Measurements from ENCODE around the gene ZNF579. TPM values are rescaled to one million over a fixed set of nuclear protein-coding genes. Genes with fewer than 3 reads are reported as not detected.

Gene ZNF579
- total RNA-seq, 2 experiments from 2014 or later = 6.7 to 7.1 TPM

DNA sequence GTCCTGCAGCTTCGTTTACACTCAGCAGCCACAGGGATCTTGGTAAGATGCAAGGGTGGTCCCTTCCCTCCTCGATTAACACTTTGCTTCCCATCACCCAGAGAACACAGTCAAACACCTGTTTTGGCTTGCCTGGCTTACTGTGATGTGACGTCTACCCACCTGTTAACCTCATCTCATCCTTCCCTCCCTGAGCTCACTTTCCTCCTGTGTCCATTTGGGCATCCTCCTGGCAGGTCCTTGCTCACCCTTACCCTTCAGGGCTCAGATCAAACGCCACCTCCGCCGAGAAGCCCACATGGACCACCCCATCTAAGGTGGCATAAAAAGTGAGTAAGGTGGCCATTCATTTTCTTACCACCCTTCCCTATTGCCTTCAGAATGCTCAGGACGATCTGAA, 9.5 kb upstream of the ZNF579 start:
- TF ChIP-seq, protein P1, sequence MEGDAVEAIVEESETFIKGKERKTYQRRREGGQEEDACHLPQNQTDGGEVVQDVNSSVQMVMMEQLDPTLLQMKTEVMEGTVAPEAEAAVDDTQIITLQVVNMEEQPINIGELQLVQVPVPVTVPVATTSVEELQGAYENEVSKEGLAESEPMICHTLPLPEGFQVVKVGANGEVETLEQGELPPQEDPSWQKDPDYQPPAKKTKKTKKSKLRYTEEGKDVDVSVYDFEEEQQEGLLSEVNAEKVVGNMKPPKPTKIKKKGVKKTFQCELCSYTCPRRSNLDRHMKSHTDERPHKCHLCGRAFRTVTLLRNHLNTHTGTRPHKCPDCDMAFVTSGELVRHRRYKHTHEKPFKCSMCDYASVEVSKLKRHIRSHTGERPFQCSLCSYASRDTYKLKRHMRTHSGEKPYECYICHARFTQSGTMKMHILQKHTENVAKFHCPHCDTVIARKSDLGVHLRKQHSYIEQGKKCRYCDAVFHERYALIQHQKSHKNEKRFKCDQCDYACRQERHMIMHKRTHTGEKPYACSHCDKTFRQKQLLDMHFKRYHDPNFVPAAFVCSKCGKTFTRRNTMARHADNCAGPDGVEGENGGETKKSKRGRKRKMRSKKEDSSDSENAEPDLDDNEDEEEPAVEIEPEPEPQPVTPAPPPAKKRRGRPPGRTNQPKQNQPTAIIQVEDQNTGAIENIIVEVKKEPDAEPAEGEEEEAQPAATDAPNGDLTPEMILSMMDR (IDR thresholded peaks at IDR 0.05) = no peak
- DNase-seq = no peak
- Mint-ChIP-seq H3K36me3 (ENCODE audit: low read depth) (peaks cover 10% of the 10 kb centered on the region), H3K9me3 (no peaks in the 10 kb centered on the region), H3K27me3 (no peaks in the 10 kb centered on the region), H3K4me3 (no peak overlapping the region), H3K4me1 (ENCODE audit: low read depth) (peaks cover 38% of the 10 kb centered on the region), H3K27ac (no peak overlapping the region)
- H3K4me3 ChIP-seq (ENCODE audit: low read length) = no peak overlapping the region
- H3K4me1 ChIP-seq (ENCODE audit: insufficient read depth, low read length) = peaks cover 29% of the 10 kb centered on the region
- no peaks in the 10 kb centered on the region for H3K27me3 ChIP-seq (ENCODE audit: control insufficient read depth in 1 of 2, insufficient read depth in 2 of 2, low read length in 2 of 2)
- no peaks in the 10 kb centered on the region for H3K9me3 ChIP-seq (ENCODE audit: control insufficient read depth in 1 of 2, insufficient read depth in 1 of 2, low read length in 2 of 2)
- intact Hi-C loops (cut with DNase I, micrococcal nuclease) = no loop called here
- POLR2A ChIA-PET = no interaction called here
- H3K27ac ChIP-seq (ENCODE audit: low read depth in 1 of 2, low read length in 2 of 2) = no peak overlapping the region
- ATAC-seq (ENCODE audit: poor library complexity) = no peak
- CTCF ChIA-PET = no interaction called here
- H3K36me3 ChIP-seq (ENCODE audit: insufficient read depth, low read length) = peaks cover 14% of the 10 kb centered on the region

DNA sequence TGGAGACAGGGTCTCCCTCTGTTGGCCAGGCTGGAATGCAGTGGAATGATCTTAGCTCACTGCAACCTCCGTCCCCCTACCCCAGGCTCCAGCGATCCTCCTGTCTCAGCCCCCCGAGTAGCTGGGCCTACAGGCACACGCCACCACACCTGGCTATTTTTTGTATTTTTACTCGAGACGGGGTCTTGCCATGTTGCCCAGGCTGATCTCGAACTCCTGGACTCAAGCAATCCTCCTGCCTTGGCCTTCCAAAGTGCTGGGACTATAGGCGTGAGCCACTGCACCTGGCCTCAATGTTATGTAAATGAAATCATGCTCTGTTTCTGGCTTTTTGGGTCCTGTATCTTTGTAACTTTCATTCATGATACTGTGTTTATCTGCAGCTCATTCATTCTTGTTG, 8.1 kb upstream of the ZNF579 start:
- H3K27me3 Mint-ChIP-seq = no peaks in the 10 kb centered on the region
- H3K27ac Mint-ChIP-seq = no peak overlapping the region
- TF ChIP-seq, protein P1 (IDR thresholded peaks at IDR 0.05) = no peak
- H3K4me3 ChIP-seq (ENCODE audit: low read length) = no peak overlapping the region
- no peaks in the 10 kb centered on the region for H3K27me3 ChIP-seq (ENCODE audit: control insufficient read depth in 1 of 2, insufficient read depth in 2 of 2, low read length in 2 of 2)
- H3K27ac ChIP-seq (ENCODE audit: low read depth in 1 of 2, low read length in 2 of 2) = no peak overlapping the region
- ChIA-PET POLR2A (interaction anchor here (0.6 to 1.5 kb wide), 2 partner anchors 51 to 91 kb away, joined by 3 to 4 read pairs; partner anchors contain the start of gene ZNF580), CTCF (interaction anchor here (0.6 to 3.1 kb wide), 2 partner anchors 17 to 26 kb away, joined by 4 to 12 read pairs; partner anchors contain the start of gene ZNF865)
- H3K36me3 ChIP-seq (ENCODE audit: insufficient read depth, low read length) = peaks cover 10% of the 10 kb centered on the region
- DNase-seq (no peak), ATAC-seq (ENCODE audit: poor library complexity) (no peak)
- intact Hi-C loops (cut with DNase I, micrococcal nuclease) = loop anchor here in 1 of 2 experiments (5.0 kb wide), 1 partner anchor 71 kb away; no protein-coding TSS in a partner anchor
- H3K9me3 Mint-ChIP-seq = no peaks in the 10 kb centered on the region
- no peak overlapping the region for H3K4me3 Mint-ChIP-seq
- H3K9me3 ChIP-seq (ENCODE audit: control insufficient read depth in 1 of 2, insufficient read depth in 1 of 2, low read length in 2 of 2) = no peaks in the 10 kb centered on the region
- H3K4me1 ChIP-seq (ENCODE audit: insufficient read depth, low read length) = peaks cover 29% of the 10 kb centered on the region
- H3K36me3 Mint-ChIP-seq (ENCODE audit: low read depth) = peaks cover 6% of the 10 kb centered on the region
- H3K4me1 Mint-ChIP-seq (ENCODE audit: low read depth) = peaks cover 39% of the 10 kb centered on the region

DNA sequence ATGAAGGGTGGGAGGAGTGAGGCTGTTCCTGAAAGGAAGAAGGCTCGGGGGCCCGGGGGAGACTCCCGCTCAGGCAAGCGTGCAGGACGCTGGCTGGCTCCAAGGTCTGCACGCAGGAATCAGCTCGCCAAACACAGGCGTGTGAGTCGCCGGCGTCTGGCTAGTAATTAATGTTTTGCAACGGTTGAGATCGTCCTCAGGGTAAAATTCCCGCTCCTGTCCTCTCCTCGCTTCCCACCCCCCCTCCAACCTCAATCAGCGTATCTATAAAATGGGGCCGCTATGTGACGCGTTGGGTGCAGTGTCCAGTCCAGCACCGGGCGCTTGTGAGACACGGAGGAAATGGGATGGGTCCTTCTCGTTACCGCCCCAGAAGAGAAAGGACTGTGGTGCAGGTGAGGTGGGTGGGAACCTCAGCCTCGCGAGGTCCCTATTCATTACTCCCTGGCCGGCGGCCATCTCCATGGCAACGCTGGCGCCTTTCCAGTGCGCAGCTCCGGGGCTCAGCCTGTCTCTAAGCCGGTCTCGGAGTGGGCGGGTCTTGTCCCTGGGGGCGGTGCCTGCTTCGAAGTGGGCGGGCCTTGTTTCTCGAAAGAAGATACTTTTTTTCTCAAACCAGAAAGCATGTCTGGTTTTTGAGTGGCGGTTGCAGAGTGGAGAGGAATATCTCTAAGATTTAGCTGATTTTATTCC, 6.5 kb upstream of the ZNF579 start:
- peaks cover 6% of the 10 kb centered on the region for H3K36me3 Mint-ChIP-seq (ENCODE audit: low read depth)
- DNase-seq = peak; percentile 85 to 96 (median 91)
- H3K9me3 Mint-ChIP-seq = no peaks in the 10 kb centered on the region
- H3K4me3 Mint-ChIP-seq = peak overlapping the region; percentile 90
- H3K36me3 ChIP-seq (ENCODE audit: insufficient read depth, low read length) = peaks cover 3% of the 10 kb centered on the region
- TF ChIP-seq, protein P1 (IDR thresholded peaks at IDR 0.05) = no peak
- H3K4me1 Mint-ChIP-seq (ENCODE audit: low read depth) = peaks cover 41% of the 10 kb centered on the region
- no peak overlapping the region for H3K27ac ChIP-seq (ENCODE audit: low read depth in 1 of 2, low read length in 2 of 2)
- peak; percentile 95 for ATAC-seq (ENCODE audit: poor library complexity)
- peaks cover 29% of the 10 kb centered on the region for H3K4me1 ChIP-seq (ENCODE audit: insufficient read depth, low read length)
- ChIA-PET CTCF (interaction anchor here (3.1 kb wide), 1 partner anchor 19 kb away, joined by 12 read pairs; the partner anchor contains the start of gene ZNF865), POLR2A (interaction anchor here (0.6 to 3.2 kb wide), 6 partner anchors 12 to 53 kb away, joined by 3 to 23 read pairs (median 4); partner anchors contain the start of genes FIZ1, ZNF524, ZNF580 and ZNF784)
- no peaks in the 10 kb centered on the region for H3K9me3 ChIP-seq (ENCODE audit: control insufficient read depth in 1 of 2, insufficient read depth in 1 of 2, low read length in 2 of 2)
- H3K4me3 ChIP-seq (ENCODE audit: low read length) = peak overlapping the region; percentile 46
- peak overlapping the region; percentile 71 for H3K27ac Mint-ChIP-seq
- intact Hi-C loops (cut with DNase I, micrococcal nuclease) = loop anchor here in 1 of 2 experiments (1.0 to 5.0 kb wide), 3 partner anchors 12 to 70 kb away; partner anchors contain the start of gene FIZ1
- no peaks in the 10 kb centered on the region for H3K27me3 ChIP-seq (ENCODE audit: control insufficient read depth in 1 of 2, insufficient read depth in 2 of 2, low read length in 2 of 2)
- H3K27me3 Mint-ChIP-seq = no peaks in the 10 kb centered on the region

Data from CD4-positive, alpha-beta T cell (primary cell).